ENCODE results near the gene CDK2AP2.
A peak's percentile ranks its signal among the peaks of the same experiment; 100 is the strongest.
"Not testable (repeated sequence)": the region's sequence is repeated elsewhere in the genome, so short reads cannot be mapped to it uniquely, and the experiment has no call there.

CDK2AP2 gene

GRCh38 chr11:67489885-67490726 lies 17.9 kb downstream of the CDK2AP2 start:
- DNase-seq (ENCODE audit: low spot score), result no peak

- no peak for DNase-seq (ENCODE audit: low spot score)
Measured at GRCh38 chr11:67489203-67489884, 18.6 kb downstream of the CDK2AP2 start.

DNA sequence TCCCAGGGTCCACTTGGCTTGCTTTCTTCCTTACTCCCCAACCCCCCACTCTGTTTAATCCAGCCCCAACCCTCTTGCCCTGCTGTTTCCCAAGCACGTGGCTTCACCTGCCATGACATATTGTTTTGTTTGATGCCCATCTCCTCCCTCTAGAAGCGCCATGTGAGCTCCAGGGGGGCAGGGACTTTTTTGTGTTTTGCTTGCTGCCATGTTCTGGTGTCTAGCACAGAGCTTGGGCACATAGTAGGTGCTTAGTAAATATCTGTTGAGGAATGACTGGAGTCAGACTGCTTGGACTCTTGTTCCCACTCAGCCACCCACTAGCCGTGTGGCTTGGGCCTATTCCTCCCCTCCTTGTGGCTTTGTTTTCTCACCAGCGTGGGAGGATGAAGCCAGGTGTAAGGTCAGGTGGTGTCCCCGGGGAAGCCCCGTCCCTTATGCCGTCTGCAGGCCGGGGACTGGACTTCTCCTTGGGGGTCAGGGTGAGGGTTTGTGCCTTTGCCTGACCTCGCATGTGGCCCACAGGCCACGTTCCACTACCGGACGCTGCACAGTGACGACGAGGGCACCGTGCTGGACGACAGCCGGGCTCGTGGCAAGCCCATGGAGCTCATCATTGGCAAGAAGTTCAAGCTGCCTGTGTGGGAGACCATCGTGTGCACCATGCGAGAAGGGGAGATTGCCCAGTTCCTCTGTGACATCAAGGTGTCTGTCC lies 21.3 kb downstream of the CDK2AP2 start:
- DNase-seq (ENCODE audit: low spot score), result no peak

- DNase-seq (ENCODE audit: low spot score), result not testable (repeated sequence)
Measured at GRCh38 chr11:67485873-67486361, 22.0 kb downstream of the CDK2AP2 start.

GRCh38 chr11:67484847-67485311 lies 23.1 kb downstream of the CDK2AP2 start:
- no peak for DNase-seq (ENCODE audit: low spot score)

- DNase-seq (ENCODE audit: low spot score), result no peak
Measured at GRCh38 chr11:67483831-67484665, 23.9 kb downstream of the CDK2AP2 start.

- DNase-seq (ENCODE audit: low spot score), result peak; percentile 96
Measured at GRCh38 chr11:67482827-67483798, 24.8 kb downstream of the CDK2AP2 start, which contains the start of gene AIP. AIP (plus strand) TSS chr11:67483026; CDS start chr11:67483159, 133 bp downstream.

GRCh38 chr11:67482275-67482826 lies 25.6 kb downstream of the CDK2AP2 start:
- no peak for DNase-seq (ENCODE audit: low spot score)

GRCh38 chr11:67477344-67478050 lies 30.5 kb downstream of the CDK2AP2 start:
- not testable (repeated sequence) for DNase-seq (ENCODE audit: low spot score)

GRCh38 chr11:67476692-67477091 lies 31.3 kb downstream of the CDK2AP2 start:
- not testable (repeated sequence) for DNase-seq (ENCODE audit: low spot score)

GRCh38 chr11:67472882-67473281 lies 35.1 kb downstream of the CDK2AP2 start:
- no peak for DNase-seq (ENCODE audit: low spot score)

GRCh38 chr11:67470337-67471002 lies 37.5 kb downstream of the CDK2AP2 start:
- no peak for DNase-seq (ENCODE audit: low spot score)

DNA sequence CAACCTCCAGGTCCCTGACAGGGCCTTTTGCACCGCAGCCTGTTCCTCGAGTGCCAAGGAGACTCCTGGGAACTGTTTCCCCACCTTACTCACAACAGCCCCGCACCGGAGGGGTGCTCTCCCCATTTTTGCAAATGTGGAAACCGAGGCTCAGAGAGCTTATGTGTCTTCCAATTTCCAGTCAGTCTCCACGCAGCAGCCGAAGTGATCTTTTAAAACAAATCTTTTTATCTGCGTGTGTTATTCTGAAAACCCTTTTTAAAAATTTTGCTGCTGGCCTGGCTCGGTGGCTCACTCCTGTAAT lies 38.5 kb downstream of the CDK2AP2 start:
- no peak for DNase-seq (ENCODE audit: low spot score)

- DNase-seq (ENCODE audit: low spot score), result peak; percentile 92
Measured at GRCh38 chr11:67468759-67469507, 39.0 kb downstream of the CDK2AP2 start, which contains the start of gene TMEM134. TMEM134 (minus strand) TSS chr11:67469251; CDS start chr11:67469192, 59 bp downstream.

DNA sequence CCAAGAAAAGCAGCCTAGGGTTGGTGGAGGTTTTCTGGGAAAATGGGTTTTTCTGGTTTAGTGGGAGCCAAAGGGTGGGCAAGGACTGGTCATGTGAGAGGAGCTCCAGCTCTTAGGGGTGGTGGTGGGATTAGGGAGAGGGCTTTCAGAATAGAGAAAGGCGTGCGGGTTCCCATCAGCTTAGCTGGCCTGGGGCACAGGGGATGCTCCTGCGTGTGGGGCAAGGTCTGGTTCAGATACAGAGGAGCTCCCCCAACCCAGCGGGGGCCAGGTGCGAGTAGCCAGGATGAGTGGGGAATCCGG lies 39.6 kb downstream of the CDK2AP2 start:
- no peak for DNase-seq (ENCODE audit: low spot score)

DNA sequence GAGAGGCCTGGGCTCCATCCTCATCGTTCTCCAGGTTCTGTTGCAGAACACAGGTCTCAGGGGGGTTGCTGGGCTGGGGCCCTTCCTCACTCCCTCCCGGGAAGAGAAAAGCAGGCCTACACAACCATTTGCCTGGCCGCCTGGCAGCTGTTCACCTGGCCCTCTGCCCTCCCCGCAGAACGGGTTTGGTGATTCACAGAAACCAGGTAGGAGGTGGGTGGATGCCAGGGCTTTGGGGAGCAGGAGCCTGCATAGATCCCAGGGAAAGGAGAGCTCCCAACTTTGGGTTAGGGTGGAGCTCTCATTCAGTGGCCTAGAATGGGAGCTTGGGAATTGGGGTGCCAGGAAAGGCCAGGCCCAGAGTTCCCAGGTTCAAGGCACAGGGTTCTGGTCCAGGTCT lies 39.9 kb downstream of the CDK2AP2 start:
- DNase-seq (ENCODE audit: low spot score), result peak; percentile 14

GRCh38 chr11:67466962-67467771 lies 40.8 kb downstream of the CDK2AP2 start:
- peak; percentile 21 for DNase-seq (ENCODE audit: low spot score)
